HepG2 (cell line): ENCODE measurements around the gene ZBTB25. TPM values are rescaled to one million over a fixed set of nuclear protein-coding genes. Genes with fewer than 3 reads are reported as not detected.
A peak's percentile ranks its signal among the peaks of the same experiment; 100 is the strongest.

ENCODE experiments used
- ATAC-seq: fragments of 200-7000 bp; cut with Tn5 transposase; 3 replicates; pipeline ENCODE4 v1.9.1; 2020; ENCODE audit warnings: mild to moderate bottlenecking, moderate library complexity
- BruUV-seq: library from RNA; stranded (reverse); fragments of 400-500 nt; replicated peaks from 2 replicates; lab custom pipeline; 2021; lab: Mats Ljungman, UMichigan
- CTCF ChIA-PET: fragments of 300-600 bp; formaldehyde crosslinking; extraction: SDS; loops from one replicate; lab custom pipeline; 2021; ENCODE audit warnings: low total read pairs, inconsistent platforms, low intra/inter-chr PET ratio; lab: Yijun Ruan, JAX
- POLR2A ChIA-PET: fragments of 350-600 bp; sonication (Branson Sonifier 250); formaldehyde crosslinking; loops from one replicate; lab custom pipeline; 2020; ENCODE audit warnings: antibody characterized with exemption, inconsistent platforms; lab: Yijun Ruan, JAX
- DNase-seq: peaks from one replicate; pipeline ENCODE4 v3.0.0-alpha.2; 2015; ENCODE audit warnings: low spot score
- FAIRE-seq: peaks from 3 replicates; lab custom pipeline; 2011; peaks lifted over from hg19 to GRCh38; lab: Jason Lieb, UNC
- H2AFZ ChIP-seq: one replicate; pipeline ENCODE4 v1.6.1; 2011; ENCODE audit warnings: low read length, inconsistent platforms
- H3K27ac ChIP-seq: fragments of 300-600 bp; 3 replicates; pipeline ENCODE4 v1.8.0; 2011; ENCODE audit warnings: mixed run types, mild to moderate bottlenecking, mixed read lengths, low read length, inconsistent platforms; ENCODE audit not compliant: insufficient read depth; ENCODE audit errors: extremely low read length
- H3K27me3 ChIP-seq, 2 experiments: fragments of 200-600 bp in 1 of 2; 2 replicates in 1 of 2; 3 replicates in 1 of 2; pipeline versions ENCODE4 v1.6.0 to v1.8.0; 2011; ENCODE audit warnings: low read length in 2 of 2, mild to moderate bottlenecking in 2 of 2, moderate library complexity in 2 of 2, inconsistent platforms in 1 of 2; ENCODE audit not compliant: insufficient read depth in 2 of 2, control insufficient read depth in 1 of 2
- H3K36me3 ChIP-seq, 2 experiments: fragments of 200-600 bp in 1 of 2; replicated peaks in 1 of 2; 2 replicates in 1 of 2; 3 replicates in 1 of 2; pipeline versions ENCODE4 v1.5.1 to v1.8.0; 2011; ENCODE audit warnings: low read length in 2 of 2, inconsistent platforms in 1 of 2; ENCODE audit not compliant: insufficient read depth in 2 of 2, control insufficient read depth in 1 of 2
- H3K4me1 ChIP-seq: 2 replicates; pipeline ENCODE4 v1.5.1; 2012; ENCODE audit warnings: low read length, inconsistent platforms; ENCODE audit not compliant: insufficient read depth
- H3K4me2 ChIP-seq: 2 replicates; pipeline ENCODE4 v1.6.0; 2011; ENCODE audit warnings: low read depth, low read length, inconsistent platforms
- H3K4me3 ChIP-seq, 3 experiments: fragments of 200-600 bp in 1 of 3; sonication (generic), shearing (Covaris generic) in 1 of 3; replicated peaks in 1 of 3; 2 replicates each; pipeline ENCODE4 v1.5.1; 2011 to 2016; ENCODE audit warnings: low read length in 3 of 3, inconsistent platforms in 2 of 3, low read depth in 2 of 3, mild to moderate bottlenecking in 2 of 3, control low read depth in 1 of 3, mixed read lengths in 1 of 3; ENCODE audit not compliant: insufficient read depth in 1 of 3
- H3K79me2 ChIP-seq: one replicate; pipeline ENCODE4 v1.6.1; 2011; ENCODE audit warnings: low read length, inconsistent platforms; ENCODE audit not compliant: insufficient read depth
- H3K9ac ChIP-seq: 2 replicates; pipeline ENCODE4 v1.6.0; 2011; ENCODE audit warnings: mild to moderate bottlenecking, low read depth, low read length, inconsistent platforms; ENCODE audit not compliant: insufficient read depth
- H3K9me3 ChIP-seq: 2 replicates; pipeline ENCODE4 v1.5.1; 2012; ENCODE audit warnings: mild to moderate bottlenecking, low read length
- H4K20me1 ChIP-seq: 2 replicates; pipeline ENCODE4 v1.6.0; 2011; ENCODE audit warnings: inconsistent platforms, mild to moderate bottlenecking, low read length, moderate library complexity; ENCODE audit not compliant: insufficient read depth
- FOSL2 ChIP-seq: sonication (generic); formaldehyde crosslinking; IDR thresholded peaks from 2 replicates; pipeline ENCODE4 v1.4.0; 2020; ENCODE audit warnings: missing genetic modification reagents
- HOXD1 ChIP-seq: sonication (generic); formaldehyde crosslinking; IDR thresholded peaks from 2 replicates; pipeline ENCODE4 v1.5.0; 2020; ENCODE audit warnings: missing genetic modification reagents
- ZSCAN25 ChIP-seq: sonication (generic); formaldehyde crosslinking; IDR thresholded peaks from 2 replicates; pipeline ENCODE4 v1.8.0; 2022; ENCODE audit warnings: mild to moderate bottlenecking, missing genetic modification reagents
- WGBS: methylation state at CpG from one replicate; pipeline ENCODE4 v1.1.6; 2017; ENCODE audit warnings: low lambda C conversion rate; 5-methylcytosine and 5-hydroxymethylcytosine counted together
- in situ Hi-C: cut with HindIII; loops from 2 replicates; pipeline ENCODE4 v1.10.0; 2017; ENCODE audit warnings: low pct_unique_long_range_greater_than_20kb; ENCODE audit not compliant: extremely low pct_ligation_motif_present
- intact Hi-C: fragments of 100-400 bp; cut with micrococcal nuclease; formaldehyde crosslinking; loops from one replicate; pipeline ENCODE4 v1.10.0; 2022; ENCODE audit not compliant: unreplicated experiment
- polyA plus RNA-seq, 8 experiments: library from polyadenylated mRNA; depleted of rRNA in 3 of 8; stranded (reverse) in 7 of 8; unstranded in 1 of 8; fragments of >200 nt; fragmentation: Illumina TruSeq in 4 of 8; extraction: Trizol in 4 of 8; gene quantifications; 2 replicates each; pipeline versions ENCODE4 v1.2.1 to v1.2.3, GENCODE V29; 2011 to 2016; ENCODE audit warnings: low read depth in 4 of 8, missing spikeins in 1 of 8, mixed read lengths in 1 of 8; ENCODE audit not compliant: insufficient read depth in 1 of 8
- total RNA-seq, 5 experiments: library from RNA; depleted of rRNA; stranded (reverse); fragments of >200 nt; fragmentation: Illumina TruSeq; extraction: Trizol; gene quantifications; 2 replicates each; pipeline ENCODE4 v1.2.3, GENCODE V29; 2016; ENCODE audit warnings: low read depth in 1 of 5
- TF ChIP-seq, protein P1 (sequence below): sonication (generic); formaldehyde crosslinking; IDR thresholded peaks from 2 replicates; pipeline ENCODE4 v1.4.0; 2020; ENCODE audit warnings: missing genetic modification reagents

ZBTB25 gene
- total and polyA plus RNA-seq, 2 of the 13 experiments (the other 11 are each of a cell fraction or from before 2014, with no cell fraction given): 3.5 to 7.6 TPM

DNA sequence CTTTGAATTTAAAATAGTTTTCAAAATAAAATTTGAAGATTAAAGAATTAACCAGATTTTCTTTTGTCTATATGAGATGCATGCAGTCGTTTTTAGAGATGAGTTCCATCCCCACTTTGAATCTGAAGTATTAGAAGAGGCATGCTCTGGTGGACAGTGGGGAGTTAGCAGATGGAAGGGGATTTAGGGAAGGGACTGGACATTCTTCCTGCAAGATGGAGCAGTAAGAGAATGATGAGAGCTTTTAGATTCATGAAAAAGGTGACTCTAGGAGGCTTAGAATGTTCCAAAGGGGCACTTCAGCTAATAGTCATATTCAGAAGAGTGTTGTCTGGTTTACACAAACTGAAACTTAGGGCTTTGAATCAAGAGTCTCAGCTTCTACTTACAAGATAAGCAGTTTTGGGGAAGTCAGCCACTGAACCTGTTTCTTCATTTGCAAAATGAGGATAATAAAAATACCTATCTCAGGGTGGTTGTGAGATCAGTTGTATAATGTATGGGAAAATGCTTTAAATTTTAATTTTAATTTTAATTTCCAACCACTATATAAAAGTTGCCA lies 4.7 kb upstream of the ZBTB25 start:
- peaks cover 39% of the 10 kb centered on the region for H4K20me1 ChIP-seq

DNA sequence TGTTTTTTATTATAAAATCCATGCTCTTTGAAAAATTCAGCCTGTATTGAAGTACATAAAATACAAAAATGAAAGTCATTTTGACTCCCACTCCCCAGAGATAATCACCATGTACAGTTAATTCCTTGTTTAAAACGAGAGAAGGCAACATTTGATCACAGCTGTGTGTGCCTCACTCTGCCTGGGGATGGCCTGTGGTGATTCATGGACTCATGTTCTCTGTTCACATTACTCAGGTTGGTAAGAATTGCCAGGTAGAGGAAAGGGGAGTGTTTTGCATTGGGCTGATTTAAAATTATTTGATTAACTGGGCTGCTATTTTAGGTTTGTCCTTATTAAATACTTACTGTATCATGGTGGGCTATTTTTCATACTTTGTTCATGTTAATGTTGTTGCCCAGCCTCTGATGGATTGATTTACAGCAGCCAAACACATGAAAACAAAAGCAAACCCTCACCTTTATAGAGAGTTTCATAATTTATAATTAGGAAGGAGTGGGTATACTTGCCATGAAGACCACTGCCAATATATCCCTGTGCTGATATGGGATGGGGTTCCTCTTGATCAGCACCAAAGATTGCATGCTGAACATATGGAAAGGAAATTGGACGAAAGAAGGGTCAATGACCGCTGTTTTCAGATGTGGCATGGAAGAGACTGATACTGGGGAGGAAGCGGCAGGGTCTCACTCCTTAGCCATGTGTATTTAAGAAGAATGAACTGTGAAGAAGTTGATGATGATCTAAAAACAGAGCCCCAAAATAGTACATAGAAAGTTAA lies 3.9 kb upstream of the ZBTB25 start:
- no peaks in the 10 kb centered on the region; a peak in 1 of 5 replicates for H3K27me3 ChIP-seq
- H3K4me3 ChIP-seq: 0 out of 6 replicates have a peak overlapping the region, but pooled peaks of 1 of the 3 experiments have one; percentile 10
- intact Hi-C loops: no loop called here
- ATAC-seq (no peak), FAIRE-seq (peak; percentile 50), DNase-seq (no peak)
- BruUV-seq: no TSS peak
- H3K79me2 ChIP-seq: peaks cover 77% of the 10 kb centered on the region
- 78% methylated on average over 4 of the region's 4 CpGs for WGBS
- H2AFZ ChIP-seq: no peak overlapping the region
- peaks cover 39% of the 10 kb centered on the region for H4K20me1 ChIP-seq
- H3K4me2 ChIP-seq: peak overlapping the region; percentile 91
- ChIA-PET CTCF (no interaction called here), POLR2A (no interaction called here)
- peaks cover 61% of the 10 kb centered on the region for H3K4me1 ChIP-seq
- H3K27ac ChIP-seq: no peak overlapping the region
- in situ Hi-C loops: no loop called here
- no peaks in the 10 kb centered on the region for H3K9me3 ChIP-seq
- no peak overlapping the region for H3K9ac ChIP-seq
- H3K36me3 ChIP-seq: no peaks in the 10 kb centered on the region; a peak in 1 of 5 replicates
- TF ChIP-seq FOSL2 (CRISPR knock-in tag): 0 out of 2 replicates have a peak, but pooled peaks have one; percentile 11
- no peak for TF ChIP-seq HOXD1 (CRISPR knock-in tag)

More for the DNA sequence above, 4.7 kb upstream of the ZBTB25 start:
- in situ Hi-C loops (no loop called here), intact Hi-C loops (no loop called here)
- Histone ChIP-seq H2AFZ (no peak overlapping the region), H3K79me2 (peaks cover 81% of the 10 kb centered on the region), H3K27ac (no peak overlapping the region), H3K36me3 (no peaks in the 10 kb centered on the region; a peak in 1 of 5 replicates), H3K9me3 (no peaks in the 10 kb centered on the region), H3K9ac (no peak overlapping the region), H3K4me2 (peak overlapping the region; percentile 56; the same call in 1 of the 2 replicates), H3K4me3 (no peak overlapping the region), H3K4me1 (peaks cover 60% of the 10 kb centered on the region), H3K27me3 (no peaks in the 10 kb centered on the region; a peak in 1 of 5 replicates)
- no peak for ATAC-seq
- no peak for FAIRE-seq
- no peak for DNase-seq
- CTCF ChIA-PET: no interaction called here
- 71% methylated on average over 1 of the region's 1 CpG for WGBS
- BruUV-seq: no TSS peak
- no peak for TF ChIP-seq ZSCAN25
- TF ChIP-seq, protein P1, sequence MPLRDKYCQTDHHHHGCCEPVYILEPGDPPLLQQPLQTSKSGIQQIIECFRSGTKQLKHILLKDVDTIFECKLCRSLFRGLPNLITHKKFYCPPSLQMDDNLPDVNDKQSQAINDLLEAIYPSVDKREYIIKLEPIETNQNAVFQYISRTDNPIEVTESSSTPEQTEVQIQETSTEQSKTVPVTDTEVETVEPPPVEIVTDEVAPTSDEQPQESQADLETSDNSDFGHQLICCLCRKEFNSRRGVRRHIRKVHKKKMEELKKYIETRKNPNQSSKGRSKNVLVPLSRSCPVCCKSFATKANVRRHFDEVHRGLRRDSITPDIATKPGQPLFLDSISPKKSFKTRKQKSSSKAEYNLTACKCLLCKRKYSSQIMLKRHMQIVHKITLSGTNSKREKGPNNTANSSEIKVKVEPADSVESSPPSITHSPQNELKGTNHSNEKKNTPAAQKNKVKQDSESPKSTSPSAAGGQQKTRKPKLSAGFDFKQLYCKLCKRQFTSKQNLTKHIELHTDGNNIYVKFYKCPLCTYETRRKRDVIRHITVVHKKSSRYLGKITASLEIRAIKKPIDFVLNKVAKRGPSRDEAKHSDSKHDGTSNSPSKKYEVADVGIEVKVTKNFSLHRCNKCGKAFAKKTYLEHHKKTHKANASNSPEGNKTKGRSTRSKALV (CRISPR knock-in tag): no peak
- POLR2A ChIA-PET: interaction anchor here (1.7 kb wide), 1 partner anchor 120 kb away, joined by 4 read pairs; no protein-coding TSS in a partner anchor
